A204.1 (cell line): ENCODE measurements around the gene ZNF202.
"Not testable (repeated sequence)": the region's sequence is repeated elsewhere in the genome, so short reads cannot be mapped to it uniquely, and the experiment has no call there.

Experiments used
- FAIRE-seq: peaks from 2 replicates; lab custom pipeline; 2012; peaks lifted over from hg19 to GRCh38; lab: Jason Lieb, UNC

ZNF202 gene

DNA sequence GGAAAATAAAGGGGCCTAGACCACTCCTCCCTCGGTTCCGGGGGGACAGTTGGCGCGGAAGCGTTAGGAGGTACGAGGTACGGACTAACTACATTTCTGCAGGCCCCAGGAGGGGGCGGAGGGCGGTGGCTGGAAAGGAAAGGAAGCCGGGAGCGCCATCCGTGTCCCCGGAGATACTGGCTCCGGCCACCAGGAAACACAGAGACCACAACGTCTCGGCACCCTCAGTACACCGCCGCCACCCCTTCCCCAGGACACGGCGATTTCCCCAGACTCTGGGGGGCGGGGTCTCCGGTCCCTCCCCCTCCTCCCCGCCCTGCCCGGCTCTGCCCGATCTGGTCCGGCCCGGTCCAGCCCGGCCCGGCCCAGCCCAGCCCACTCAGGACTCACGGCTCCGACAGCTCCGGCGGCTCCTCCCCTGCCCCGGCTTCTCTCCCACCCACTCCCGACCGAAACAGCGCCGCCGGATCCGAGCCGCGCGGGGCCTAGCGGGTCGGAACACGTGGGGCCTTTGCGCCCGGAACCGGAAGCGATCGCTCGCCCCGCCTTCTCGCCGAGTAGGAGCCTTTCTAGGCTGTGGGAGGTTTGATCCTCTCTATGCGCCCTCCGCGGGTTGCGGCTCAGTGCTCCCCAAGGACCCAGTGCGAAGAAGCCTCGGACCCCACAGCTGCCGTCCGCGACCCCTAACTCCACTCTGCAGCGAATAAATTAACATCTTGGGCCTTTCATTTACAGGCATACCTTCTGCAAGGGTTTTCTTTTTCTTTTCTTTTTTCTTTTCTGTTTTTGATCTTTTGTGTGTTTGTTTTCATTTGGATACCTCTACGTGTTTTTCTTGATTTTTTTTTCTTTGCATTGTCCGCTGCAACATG is at the start of gene ZNF202:
TSS of gene ZNF202 (minus strand) at position 502 of the 872 bp plus-strand sequence. CDS start 10,772 bp downstream, outside the sequence.
- no peak for FAIRE-seq

GRCh38 chr11:123783536-123783935 is 42.1 kb upstream of the ZNF202 start:
- no peak for FAIRE-seq

DNA sequence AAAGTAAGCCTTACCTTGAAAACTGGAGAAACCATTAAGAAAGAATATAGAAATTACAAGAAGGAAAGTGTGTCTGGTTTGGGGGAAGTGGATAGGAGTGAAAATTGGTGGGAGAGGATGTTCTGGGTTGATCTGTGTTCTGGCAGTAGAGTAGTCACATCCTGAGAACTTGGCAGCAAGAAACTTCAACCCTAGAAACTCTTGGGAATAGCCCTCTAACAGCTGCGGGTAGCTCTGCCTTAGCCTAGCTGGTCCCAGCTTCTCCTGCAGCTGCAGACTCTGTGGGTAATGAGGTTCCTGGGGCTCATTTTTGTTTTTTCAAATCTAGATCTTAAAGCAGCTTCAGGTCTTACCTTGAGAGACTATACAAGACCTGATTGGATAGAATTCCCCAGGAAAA is 37.1 kb upstream of the ZNF202 start:
- no peak for FAIRE-seq

- FAIRE-seq: no peak
Measured at GRCh38 chr11:123775715-123776549, 34.5 kb upstream of the ZNF202 start.

DNA sequence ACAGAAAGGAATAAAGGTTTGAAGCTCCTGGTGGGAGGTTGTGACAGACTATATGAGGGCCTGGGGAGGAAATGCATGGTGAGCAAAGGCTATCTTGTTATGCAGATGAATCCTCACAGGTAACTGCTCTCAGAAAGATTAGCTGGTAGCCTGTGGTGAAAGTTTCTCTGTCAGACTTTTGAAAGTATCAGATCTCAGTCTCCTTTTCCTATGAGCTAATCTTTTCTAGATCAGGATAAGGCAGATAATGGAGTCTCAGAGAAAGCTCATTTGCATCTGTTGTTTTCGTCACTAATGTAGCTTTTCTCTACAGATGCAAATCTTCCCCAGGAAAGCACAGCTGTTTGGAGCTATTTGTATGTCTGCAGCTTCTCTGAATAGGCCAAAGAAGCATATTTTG is 33.8 kb upstream of the ZNF202 start:
- FAIRE-seq: no peak

- FAIRE-seq: no peak
Measured at GRCh38 chr11:123773959-123774358, 32.5 kb upstream of the ZNF202 start.

GRCh38 chr11:123773026-123773425 is 31.6 kb upstream of the ZNF202 start:
- no peak for FAIRE-seq

DNA sequence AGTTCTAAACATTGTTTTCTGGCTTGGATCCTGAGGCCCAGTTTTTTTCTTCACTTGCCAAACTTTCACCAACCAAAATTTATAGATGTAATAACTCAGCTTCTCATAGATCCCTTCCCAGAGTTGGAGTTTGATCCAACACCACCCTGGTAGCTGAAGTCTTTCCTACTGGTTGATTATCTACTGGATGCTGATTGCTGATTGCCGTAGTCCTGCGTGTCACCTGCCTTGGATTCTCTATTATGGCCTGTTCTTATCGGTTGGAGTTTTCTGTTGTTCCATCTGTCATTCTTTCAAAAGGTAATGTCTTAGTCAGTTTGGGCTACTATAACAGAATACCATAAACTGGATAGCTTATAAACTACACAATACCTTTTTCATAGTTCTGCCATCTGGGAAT is 30.2 kb upstream of the ZNF202 start:
- no peak for FAIRE-seq

- FAIRE-seq: no peak
Measured at GRCh38 chr11:123770712-123771111, 29.3 kb upstream of the ZNF202 start.

DNA sequence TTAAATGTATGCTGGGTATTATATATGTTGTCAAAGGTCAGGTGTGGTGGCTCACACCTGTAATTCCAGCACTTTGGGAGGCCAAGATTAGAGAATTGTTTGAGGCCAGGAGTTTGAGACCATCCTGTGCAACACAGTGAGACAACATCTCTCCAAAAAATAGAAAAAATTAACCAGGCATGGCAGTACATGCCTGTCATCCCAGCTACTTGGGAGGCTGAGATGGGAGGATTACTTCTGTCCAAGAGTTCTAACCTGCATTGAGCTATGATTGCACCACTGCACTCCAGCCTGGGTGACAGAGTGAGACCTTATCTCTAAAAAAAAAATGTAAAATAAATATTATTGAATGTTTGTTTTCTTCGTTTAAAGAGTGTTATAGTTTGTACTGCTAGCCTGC is 24.1 kb upstream of the ZNF202 start:
- FAIRE-seq: no peak

DNA sequence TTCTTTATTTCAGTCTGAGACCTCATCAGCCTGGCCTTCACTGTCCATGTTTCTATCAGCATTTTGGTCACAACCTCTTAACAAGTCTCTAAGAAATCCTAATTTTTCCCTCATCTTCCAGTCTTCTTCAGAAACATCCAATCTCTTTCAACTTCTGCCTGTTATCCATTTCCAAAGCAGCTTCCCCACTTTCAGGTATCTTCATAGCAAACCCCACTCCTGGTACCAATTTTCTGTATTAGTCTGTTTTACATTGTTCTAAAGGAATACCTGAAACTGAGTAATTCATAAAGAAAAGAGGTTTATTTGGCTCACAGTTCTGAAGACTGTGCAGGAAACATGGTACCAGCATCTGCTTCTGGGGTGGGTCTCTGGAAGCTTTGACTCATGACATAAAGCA is 21.0 kb upstream of the ZNF202 start:
- FAIRE-seq: no peak

DNA sequence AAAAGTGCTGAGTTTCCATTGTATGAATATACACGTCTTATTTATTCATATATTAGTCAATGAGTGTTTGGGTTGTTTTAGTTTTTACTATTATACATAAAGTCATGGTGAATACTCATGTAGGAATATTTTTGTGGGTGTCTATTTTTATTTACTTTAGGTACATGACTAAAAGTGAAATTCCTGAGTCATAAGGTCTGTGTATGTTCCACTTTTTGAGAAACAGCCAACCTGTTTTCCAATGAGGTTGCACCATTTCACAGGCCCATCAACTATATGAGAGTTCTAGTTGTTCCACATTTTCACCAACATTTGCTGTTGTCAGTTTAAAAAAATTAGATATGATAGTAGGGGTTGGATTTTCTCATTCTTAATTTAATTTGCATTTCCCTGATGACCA is 19.4 kb upstream of the ZNF202 start:
- FAIRE-seq: no peak

DNA sequence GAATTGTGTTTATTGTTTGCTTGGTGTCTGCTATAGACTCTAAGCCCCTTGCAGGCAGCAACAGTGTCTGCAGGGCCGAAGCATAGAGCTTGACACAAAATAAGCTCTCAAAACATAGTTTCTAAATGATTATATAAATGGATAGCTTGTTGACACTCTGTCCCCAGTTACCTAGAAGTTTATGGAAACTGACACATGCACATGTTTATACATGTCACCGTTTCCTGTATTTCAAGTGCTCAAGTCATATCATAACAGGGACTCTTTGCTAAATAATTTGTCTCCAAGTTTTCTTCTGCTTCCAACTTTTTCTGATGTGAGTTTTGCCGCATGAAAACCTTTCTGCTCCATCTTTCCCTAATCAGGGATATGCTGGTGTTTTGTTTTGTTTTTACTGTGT is 16.5 kb upstream of the ZNF202 start:
- no peak for FAIRE-seq

GRCh38 chr11:123755813-123756212 is 14.4 kb upstream of the ZNF202 start:
- FAIRE-seq: no peak

DNA sequence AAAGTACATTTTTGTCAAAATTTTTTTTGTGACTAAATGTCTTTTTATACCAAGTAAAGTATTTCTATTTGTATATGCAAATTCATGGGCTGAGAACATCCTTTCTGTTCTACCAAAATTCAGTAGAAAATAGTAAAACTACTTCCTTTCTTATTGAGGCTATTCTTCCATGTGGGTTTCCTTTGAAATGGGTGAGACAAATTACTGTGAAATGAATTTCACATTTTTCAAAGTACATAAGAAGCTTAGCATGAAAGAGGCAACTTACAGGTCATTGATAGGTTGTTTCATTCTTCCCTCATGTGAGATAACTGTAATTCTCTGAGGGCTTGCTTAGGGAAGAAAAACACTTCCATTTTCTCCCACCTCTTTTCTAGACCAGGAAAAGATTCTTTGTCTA is 13.9 kb upstream of the ZNF202 start:
- FAIRE-seq: no peak

GRCh38 chr11:123754101-123754568 is 12.7 kb upstream of the ZNF202 start, which contains the start of gene OR6X1:
Gene OR6X1 (minus strand): TSS chr11:123754518. CDS start chr11:123754518, 0 bp downstream.
- FAIRE-seq: no peak

GRCh38 chr11:123753110-123753509 is 11.7 kb upstream of the ZNF202 start:
- no peak for FAIRE-seq

DNA sequence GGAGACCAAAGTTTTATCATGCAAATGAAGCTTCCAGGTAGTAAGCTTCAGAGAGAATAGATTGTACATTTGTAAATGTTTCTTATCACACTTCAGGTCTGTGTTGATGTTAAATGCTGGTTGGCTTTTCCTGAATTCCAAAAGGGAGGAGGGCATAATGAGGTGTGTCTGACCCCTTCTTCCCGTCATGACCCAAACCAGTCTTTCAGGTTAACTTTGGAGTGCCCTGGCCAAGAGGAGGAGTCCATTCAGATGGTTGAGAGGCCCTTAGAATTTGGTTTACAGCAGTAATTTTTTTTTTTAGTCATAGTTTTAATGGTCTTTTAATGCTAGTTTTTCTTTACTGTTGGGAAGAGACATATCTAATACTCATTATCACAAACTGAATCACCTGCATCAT is 10.3 kb upstream of the ZNF202 start:
- no peak for FAIRE-seq

DNA sequence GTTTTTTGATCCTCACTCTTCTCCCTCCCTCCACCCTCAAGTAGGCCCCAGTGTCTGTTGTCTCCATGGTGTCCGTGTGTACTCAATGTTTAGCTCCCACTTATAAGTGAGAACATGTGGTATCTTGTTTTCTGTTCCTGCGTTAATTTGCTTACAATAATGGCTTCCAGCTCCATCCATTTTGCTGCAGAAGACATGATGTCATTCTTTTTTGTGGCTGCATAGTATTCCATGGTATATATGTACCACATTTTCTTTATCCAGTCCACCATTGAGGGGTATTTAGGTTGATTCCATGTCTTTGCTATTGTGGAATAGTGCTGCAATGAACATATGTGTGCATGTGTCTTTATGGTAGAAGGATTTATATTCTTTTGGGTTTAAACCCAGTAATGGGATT is 6.9 kb upstream of the ZNF202 start:
- FAIRE-seq: not testable (repeated sequence)

- no peak for FAIRE-seq
Measured at GRCh38 chr11:123745764-123746451, 4.4 kb upstream of the ZNF202 start.

DNA sequence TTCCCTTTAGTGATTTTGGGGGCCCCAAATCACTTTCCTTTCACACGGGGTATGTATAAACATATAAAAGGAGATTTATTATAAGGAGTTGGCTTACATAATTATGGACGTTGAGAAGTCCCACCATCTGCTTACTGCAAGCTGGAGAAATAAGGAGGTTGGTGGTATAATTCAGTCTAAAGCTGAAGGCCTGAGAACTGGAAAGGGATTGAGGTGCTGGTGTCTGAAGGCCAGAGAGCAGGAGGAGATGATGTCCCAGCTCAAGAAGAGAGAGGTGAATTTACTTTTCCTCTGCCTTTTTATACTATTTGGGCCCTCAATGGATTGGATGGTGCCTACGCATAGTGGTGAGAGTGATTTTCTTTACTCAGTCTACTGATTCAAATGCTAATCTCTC is 1.3 kb upstream of the ZNF202 start:
- FAIRE-seq: no peak

GRCh38 chr11:123742031-123742723 is 717 bp upstream of the ZNF202 start:
- FAIRE-seq: no peak
